Activated T-helper 1 cell treated with Interleukin-2 at 50 U/mL for 16 hours (primary cell): ENCODE results near the gene YIPF7.
A peak's percentile ranks its signal among the peaks of the same experiment; 100 is the strongest.

Experiments used
- DNase-seq: peaks from one replicate; pipeline ENCODE4 v3.0.0-alpha.2; 2020; ENCODE audit warnings: low read depth

The YIPF7 gene

GRCh38 chr4:44651425-44651824 lies at the start of gene YIPF7:
YIPF7 (minus strand) TSS chr4:44651625; CDS start chr4:44650100, 1,525 bp downstream.
- no peak for DNase-seq

- DNase-seq, result no peak
Observed at GRCh38 chr4:44701037-44701436, 49.6 kb upstream of the YIPF7 start.

GRCh38 chr4:44700427-44700826 lies 49.0 kb upstream of the YIPF7 start:
- DNase-seq, result no peak

GRCh38 chr4:44684648-44685047 lies 33.2 kb upstream of the YIPF7 start:
- DNase-seq, result no peak

- DNase-seq, result no peak
Observed at GRCh38 chr4:44679060-44679459, 27.6 kb upstream of the YIPF7 start.

- DNase-seq, result peak; percentile 79
Observed at GRCh38 chr4:44678094-44679041, 26.9 kb upstream of the YIPF7 start, which contains the start of gene GUF1. GUF1 (plus strand) TSS chr4:44678420; CDS start chr4:44678623, 203 bp downstream.

GRCh38 chr4:44675366-44675765 lies 23.9 kb upstream of the YIPF7 start:
- DNase-seq, result no peak

DNA sequence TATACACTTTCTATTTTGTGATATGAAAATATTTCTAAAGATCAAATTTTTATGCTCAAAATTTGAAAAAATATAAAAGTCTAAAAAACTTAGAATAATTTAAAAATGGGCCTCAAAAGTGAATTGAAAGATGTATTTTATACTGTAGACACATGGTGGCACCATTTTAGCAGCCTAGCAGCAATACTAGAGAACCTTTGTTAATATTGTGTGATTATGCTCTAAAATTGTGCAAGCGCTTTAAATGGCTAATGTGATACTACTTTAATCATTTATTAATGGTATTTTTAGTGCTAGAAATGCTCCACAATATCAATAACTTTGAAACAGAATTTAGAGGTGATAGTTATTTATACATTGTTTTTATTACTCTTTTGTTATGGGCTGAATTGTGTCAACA lies 23.0 kb upstream of the YIPF7 start:
- no peak for DNase-seq

GRCh38 chr4:44671636-44672035 lies 20.2 kb upstream of the YIPF7 start:
- DNase-seq, result no peak

- no peak for DNase-seq
Observed at GRCh38 chr4:44670506-44671199, 19.2 kb upstream of the YIPF7 start.

DNA sequence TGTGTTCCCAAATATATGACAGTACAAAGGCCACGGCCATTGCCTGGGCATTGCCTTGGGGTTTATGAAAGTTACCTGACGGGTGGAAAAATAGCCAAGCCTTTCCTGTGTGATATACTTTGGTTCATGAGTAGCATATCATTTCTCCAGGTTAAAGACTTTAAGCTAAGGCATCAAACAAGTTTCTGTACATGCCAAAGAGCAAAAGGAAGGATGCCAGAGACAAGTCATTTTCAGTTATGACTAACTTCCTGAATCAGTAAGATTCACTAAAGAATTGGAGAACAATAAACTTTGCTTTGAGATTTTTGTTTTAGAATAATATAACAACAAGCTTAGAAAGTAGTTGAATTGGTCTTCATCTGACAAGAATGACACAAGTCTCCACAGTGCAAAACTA lies 17.1 kb upstream of the YIPF7 start:
- no peak for DNase-seq

- no peak for DNase-seq
Observed at GRCh38 chr4:44663539-44664263, 12.3 kb upstream of the YIPF7 start.

GRCh38 chr4:44662623-44663005 lies 11.2 kb upstream of the YIPF7 start:
- no peak for DNase-seq

GRCh38 chr4:44661940-44662622 lies 10.7 kb upstream of the YIPF7 start:
- no peak for DNase-seq

DNA sequence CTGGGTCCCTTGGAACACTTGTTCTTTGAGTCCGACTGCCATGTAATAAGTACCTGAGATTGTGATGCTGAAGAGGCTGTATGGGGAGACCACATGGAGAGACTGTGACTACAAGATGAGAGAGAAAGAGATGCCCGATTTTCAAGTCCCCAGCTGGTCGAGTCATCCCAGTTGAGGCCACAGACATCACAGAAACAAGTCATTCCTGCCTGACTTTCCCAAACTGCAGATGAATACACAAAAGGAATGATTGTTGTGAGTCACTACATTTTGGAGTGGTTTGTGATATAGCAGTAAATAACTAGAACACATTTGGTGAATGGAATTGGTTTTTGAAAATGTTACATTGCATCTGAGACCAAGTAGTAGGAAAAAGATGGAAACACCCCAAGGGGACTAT lies 9.0 kb upstream of the YIPF7 start:
- DNase-seq, result no peak

- no peak for DNase-seq
Observed at GRCh38 chr4:44652002-44652401, 577 bp upstream of the YIPF7 start.

DNA sequence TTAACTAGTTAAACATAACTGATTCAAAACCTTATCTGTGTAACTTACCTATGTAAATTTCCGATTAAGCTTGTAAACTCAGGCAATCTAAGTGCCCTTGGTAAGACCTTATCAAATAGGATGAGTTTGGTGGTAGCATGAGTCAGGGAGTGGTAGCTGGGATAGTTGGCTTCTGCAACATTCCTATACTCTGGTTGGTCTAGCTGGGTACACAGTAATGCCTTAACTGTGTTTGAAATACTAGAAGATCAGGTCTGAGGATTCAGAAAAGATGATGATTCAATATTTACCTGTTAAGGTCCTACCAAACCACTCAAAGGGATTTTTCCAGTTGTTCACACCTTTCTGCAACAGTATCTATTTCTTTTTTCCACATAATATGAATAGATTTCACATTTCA lies 5.3 kb downstream of the YIPF7 start:
- DNase-seq, result no peak

GRCh38 chr4:44638091-44638490 lies 13.3 kb downstream of the YIPF7 start:
- DNase-seq, result no peak

GRCh38 chr4:44632733-44633132 lies 18.7 kb downstream of the YIPF7 start:
- no peak for DNase-seq

GRCh38 chr4:44632089-44632488 lies 19.3 kb downstream of the YIPF7 start:
- DNase-seq, result no peak

- no peak for DNase-seq
Observed at GRCh38 chr4:44629280-44629866, 22.1 kb downstream of the YIPF7 start.

- DNase-seq, result no peak
Observed at GRCh38 chr4:44623676-44624075, 27.7 kb downstream of the YIPF7 start.
